Stimulated activated CD4-positive, alpha-beta T cell treated with anti-CD3 and anti-CD28 coated beads, Interleukin-4, amount 100 ng/mL, for 24 hours (primary cell): ENCODE results near the gene SLC40A1.
"Not testable (repeated sequence)": the region's sequence is repeated elsewhere in the genome, so short reads cannot be mapped to it uniquely, and the experiment has no call there.

Experiments
- DNase-seq: peaks from one replicate; pipeline ENCODE4 v3.0.0-alpha.2; 2020

The SLC40A1 gene, protein sequence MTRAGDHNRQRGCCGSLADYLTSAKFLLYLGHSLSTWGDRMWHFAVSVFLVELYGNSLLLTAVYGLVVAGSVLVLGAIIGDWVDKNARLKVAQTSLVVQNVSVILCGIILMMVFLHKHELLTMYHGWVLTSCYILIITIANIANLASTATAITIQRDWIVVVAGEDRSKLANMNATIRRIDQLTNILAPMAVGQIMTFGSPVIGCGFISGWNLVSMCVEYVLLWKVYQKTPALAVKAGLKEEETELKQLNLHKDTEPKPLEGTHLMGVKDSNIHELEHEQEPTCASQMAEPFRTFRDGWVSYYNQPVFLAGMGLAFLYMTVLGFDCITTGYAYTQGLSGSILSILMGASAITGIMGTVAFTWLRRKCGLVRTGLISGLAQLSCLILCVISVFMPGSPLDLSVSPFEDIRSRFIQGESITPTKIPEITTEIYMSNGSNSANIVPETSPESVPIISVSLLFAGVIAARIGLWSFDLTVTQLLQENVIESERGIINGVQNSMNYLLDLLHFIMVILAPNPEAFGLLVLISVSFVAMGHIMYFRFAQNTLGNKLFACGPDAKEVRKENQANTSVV

GRCh38 chr2:189580658-189581353 lies at the start of gene SLC40A1:
Gene SLC40A1 (minus strand): TSS chr2:189580786. CDS start chr2:189580460, 326 bp downstream.
- DNase-seq: peak; percentile 72

DNA sequence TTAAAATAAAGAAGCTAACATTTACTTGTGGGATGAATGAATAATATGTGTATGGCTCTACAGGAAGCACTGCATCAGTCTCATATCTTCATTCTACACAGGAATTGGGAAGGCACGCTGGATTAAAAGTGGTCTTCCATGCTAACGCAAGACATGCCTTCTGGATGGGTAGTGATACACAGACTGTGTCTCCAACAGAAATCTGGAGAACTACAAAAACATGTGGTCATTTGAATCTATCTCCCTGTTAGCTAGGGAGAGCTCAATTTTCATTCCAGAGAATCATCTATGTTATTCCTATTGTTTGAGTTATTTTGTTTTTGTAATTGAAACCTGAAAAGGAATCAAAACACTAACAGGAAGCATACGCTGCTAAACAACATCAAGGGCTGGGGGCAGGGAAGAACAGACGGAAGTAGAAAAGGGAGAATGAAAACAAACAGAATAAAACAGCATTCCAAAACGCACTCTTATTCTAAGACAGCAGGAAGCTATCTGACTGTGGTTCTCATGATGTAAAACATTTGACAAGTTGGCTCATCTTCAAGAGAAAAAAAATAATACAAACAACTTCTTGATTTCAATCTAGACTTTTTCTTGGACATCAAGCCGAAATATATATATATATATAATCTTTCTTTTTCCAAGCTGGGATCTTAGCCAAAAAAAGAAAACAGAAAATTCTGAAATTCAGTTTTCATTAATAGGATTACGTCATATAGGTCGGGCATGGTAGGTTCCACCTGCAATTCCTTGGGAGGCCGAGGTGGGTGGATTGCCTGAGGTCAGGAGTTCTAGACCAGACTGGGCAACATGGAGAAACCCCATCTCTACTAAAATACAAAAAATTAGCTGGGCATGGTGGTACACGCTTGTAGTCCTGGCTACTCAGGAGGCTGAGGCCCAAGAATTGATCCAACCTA lies 49.2 kb upstream of the SLC40A1 start:
- DNase-seq: no peak

DNA sequence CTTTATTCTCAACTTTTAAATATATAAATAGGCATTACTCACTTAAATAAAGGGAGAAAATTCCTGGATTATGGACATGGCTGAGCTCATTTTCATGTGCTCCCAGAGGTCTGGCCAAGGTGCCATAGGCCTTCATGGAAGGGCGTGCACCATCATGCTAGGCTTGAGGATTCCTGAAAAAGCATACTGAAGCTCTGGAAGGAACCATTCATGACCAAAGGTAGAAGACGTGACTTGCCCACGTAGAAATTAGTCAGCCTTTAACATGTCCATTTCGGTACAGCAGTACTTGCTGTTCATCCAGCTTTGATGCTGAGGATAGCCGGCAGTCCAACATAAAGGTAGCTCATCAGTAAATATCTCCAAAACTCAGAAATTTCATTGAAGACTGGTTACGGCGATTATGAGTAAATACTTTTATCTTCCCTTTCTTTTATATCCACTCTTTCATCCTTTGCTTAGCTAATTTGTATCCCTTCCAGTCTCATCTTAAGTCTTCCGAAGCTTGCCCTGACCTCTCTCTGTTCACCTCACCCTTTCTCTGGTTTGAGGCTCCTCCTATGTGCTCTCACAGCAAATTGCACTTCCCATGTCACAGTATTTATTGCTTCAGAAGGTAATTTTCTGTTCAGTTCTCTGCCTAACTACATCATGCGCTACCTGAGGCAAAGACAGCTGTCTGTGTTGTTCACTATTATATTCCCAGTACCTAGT lies 48.4 kb upstream of the SLC40A1 start:
- no peak for DNase-seq

DNA sequence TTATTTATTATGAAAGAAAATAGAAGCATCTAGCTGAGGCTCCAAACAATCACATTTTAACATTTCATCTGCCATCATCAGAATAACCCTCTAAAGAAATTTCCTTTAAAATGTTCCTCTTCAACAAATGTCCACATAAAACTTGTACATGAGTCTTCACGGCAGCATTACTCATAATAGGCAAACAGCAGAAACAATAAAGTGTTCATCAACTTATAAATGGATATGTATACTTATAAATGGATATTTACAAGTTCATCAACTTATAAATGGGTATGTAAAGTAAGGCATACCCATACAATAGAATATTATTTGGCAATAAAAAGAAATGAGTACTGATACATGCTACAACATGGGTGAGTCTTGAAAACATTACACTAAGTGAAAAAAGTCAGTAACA lies 47.2 kb upstream of the SLC40A1 start:
- no peak for DNase-seq

DNA sequence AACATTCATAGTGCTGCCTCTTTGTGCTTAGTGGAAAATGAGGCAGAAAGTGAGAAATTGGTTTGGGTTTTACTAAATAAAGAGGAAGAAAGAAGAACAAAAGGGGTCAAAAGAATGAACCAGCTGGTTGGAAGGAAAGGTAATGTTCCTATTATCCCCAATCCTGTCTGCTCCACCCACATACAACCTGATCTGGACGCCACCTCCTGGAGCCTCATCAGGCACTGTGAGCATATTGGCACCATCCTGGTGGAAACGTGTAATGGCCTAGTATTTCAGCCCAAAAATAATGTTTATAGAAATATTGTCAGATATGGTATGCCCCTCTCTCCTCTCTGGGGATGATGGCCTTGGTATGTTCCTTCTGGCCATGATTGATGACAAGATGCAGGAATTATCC lies 45.0 kb upstream of the SLC40A1 start:
- DNase-seq: no peak

- no peak for DNase-seq
These were observed 44.2 kb upstream of the SLC40A1 start for GRCh38 chr2:189624648-189625355.

GRCh38 chr2:189623049-189623448 lies 42.5 kb upstream of the SLC40A1 start:
- no peak for DNase-seq

GRCh38 chr2:189621781-189622180 lies 41.2 kb upstream of the SLC40A1 start:
- no peak for DNase-seq

GRCh38 chr2:189618197-189618596 lies 37.6 kb upstream of the SLC40A1 start:
- no peak for DNase-seq

DNA sequence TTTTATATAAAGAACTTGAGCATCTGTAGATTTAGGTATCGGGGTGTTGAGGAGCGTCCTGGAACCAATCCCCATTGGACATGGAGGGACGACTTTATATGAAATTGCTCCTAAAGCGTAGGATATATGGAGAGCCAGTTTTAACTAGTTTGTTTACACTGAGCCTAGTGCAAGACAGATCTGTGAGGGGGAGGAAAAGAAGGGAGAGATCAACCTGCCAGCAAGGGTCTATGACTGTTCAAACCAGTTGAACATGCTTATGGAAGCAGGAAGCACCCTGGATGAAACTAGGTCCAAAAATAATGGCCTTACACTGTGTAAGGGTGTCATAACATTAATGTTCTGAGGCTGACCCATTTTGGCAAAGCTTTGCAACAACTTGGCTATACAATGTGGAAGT lies 34.0 kb upstream of the SLC40A1 start:
- no peak for DNase-seq

- DNase-seq: no peak
These were observed 33.2 kb upstream of the SLC40A1 start for GRCh38 chr2:189613650-189614420.

DNA sequence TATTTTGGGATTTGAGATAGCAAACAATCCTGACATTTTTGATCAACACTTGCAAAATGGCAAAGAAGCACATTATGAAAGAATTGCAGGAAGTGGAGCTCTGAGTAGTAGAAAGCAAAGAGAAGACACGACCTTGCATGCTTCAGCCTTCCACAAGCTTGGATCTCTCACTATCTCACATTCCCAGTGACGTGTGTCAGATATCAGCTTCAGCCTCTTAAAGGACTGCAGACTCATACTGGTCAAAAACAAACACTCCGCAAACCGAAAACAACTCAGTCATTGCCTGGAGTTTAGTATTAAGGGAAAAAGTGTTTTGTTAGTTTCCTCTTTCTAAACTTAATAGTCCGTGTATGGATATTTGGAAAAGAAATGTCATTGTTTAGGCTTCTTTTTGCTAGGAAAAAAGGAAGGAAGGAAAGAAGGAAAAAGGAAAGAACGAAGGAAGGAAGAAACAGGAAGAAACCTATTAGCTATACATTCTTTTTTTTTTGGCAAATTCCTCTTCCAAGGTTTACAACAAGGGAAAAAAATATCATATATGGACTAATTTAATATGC lies 32.6 kb upstream of the SLC40A1 start:
- no peak for DNase-seq

- DNase-seq: no peak
These were observed 30.1 kb upstream of the SLC40A1 start for GRCh38 chr2:189610700-189611099.

DNA sequence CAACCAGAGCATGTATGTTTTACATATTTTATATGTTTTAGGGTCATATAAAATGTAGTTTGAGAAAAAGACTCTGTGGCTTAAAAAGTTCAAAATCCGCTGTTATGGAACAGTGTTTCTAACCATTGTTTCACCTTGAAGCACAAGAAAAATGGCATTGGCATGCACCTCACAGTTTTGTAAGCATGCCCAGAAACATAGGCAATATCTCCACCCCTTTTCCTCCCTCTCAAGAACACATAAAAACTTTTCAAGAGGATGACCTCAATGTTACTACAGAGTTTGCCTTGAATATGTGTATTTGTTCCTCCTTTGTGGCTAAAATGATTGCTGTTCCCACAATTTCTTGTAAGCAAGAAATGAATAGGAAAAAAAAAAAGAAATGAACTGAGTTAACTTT lies 29.3 kb upstream of the SLC40A1 start:
- no peak for DNase-seq

DNA sequence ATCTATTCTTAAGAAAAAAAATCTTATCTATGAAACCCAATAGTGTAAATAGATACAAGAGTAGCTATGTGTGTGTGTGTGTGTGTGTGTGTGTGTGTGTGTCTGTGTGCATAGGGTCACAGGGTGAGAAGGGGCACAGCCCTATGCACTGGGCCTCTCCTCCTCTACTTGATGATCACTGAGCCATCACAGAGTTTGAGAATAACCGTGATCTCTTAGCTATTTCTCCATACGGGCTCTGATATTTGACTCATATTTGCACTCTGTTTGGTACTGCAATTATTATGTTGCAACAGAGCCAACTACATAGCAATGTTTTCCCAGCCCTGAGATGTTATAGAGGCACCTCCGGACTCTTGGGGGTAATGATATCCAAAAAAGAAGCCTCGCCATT lies 28.8 kb upstream of the SLC40A1 start:
- no peak for DNase-seq

GRCh38 chr2:189608795-189609422 lies 28.3 kb upstream of the SLC40A1 start:
- no peak for DNase-seq

- DNase-seq: no peak
These were observed 27.6 kb upstream of the SLC40A1 start for GRCh38 chr2:189608170-189608569.

DNA sequence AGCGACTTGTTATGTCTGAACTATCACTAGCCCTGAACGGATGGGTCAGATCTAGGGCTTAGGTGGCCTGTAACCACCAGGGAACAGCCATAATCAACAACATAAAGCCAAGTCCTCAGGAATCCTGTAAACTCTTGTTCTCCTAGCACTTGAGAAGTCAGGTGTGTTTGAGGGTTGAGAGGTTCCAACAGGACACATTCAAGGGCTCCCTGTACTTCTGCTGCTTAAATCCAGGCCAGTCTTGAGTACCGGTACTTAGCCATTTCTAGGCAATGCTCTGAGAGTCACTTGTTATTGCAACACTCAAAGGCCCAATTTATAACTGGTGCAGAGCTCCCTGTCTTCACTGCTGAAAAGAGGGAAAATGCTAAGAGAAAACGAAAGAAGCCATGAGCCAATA lies 21.6 kb upstream of the SLC40A1 start:
- no peak for DNase-seq

DNA sequence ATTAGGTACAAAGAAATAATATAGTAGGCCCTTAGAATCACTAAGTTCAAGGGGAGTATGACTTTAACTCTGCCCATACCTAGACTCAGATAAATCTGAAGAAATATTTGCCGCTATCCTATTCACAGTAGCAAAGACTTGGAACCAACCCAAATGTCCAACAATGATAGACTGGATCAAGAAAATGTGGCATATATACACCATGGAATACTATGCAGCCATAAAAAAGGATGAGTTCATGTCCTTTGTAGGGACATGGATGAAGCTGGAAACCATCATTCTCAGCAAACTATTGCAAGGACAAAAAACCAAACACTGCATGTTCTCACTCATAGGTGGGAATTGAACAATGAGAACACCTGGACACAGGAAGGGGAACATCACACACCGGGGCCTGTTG lies 21.1 kb upstream of the SLC40A1 start:
- not testable (repeated sequence) for DNase-seq

- DNase-seq: no peak
These were observed 20.5 kb upstream of the SLC40A1 start for GRCh38 chr2:189601043-189601442.
